ENCODE measurements around the gene FN1.

DNA sequence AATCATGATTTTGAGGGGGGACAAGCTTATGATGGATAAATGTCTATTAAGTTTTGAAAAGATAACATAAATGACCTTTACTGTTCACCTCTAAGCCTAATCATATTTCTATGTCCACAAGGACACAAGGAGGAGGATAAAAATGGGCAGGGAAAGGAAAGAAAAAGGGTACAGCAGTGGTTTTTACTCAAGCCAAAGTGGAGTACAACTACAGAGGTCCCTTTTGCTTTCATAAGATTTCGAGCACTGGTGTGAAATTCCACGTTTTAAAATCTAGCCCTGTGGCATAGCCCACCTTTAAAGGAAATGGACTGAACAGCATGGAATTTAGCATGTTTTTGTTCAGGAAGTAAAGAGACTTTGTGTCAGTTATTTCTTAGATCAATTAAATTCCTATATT lies 19.2 kb downstream of the FN1 start:
- TF ChIP-seq, protein P1, sequence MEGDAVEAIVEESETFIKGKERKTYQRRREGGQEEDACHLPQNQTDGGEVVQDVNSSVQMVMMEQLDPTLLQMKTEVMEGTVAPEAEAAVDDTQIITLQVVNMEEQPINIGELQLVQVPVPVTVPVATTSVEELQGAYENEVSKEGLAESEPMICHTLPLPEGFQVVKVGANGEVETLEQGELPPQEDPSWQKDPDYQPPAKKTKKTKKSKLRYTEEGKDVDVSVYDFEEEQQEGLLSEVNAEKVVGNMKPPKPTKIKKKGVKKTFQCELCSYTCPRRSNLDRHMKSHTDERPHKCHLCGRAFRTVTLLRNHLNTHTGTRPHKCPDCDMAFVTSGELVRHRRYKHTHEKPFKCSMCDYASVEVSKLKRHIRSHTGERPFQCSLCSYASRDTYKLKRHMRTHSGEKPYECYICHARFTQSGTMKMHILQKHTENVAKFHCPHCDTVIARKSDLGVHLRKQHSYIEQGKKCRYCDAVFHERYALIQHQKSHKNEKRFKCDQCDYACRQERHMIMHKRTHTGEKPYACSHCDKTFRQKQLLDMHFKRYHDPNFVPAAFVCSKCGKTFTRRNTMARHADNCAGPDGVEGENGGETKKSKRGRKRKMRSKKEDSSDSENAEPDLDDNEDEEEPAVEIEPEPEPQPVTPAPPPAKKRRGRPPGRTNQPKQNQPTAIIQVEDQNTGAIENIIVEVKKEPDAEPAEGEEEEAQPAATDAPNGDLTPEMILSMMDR (IDR thresholded peaks at IDR 0.05), result no peak
- TF ChIP-seq POLR2A (IDR thresholded peaks at IDR 0.05), result no peak
